ENCODE results near the gene RNF20.

RNF20 gene

GRCh38 chr9:101536351-101536750 lies 2.7 kb downstream of the RNF20 start:
- no peak for DNase-seq

- DNase-seq = peak in 1 of 58 donors; percentile 11
Measured at GRCh38 chr9:101536938-101537337, 3.3 kb downstream of the RNF20 start.

GRCh38 chr9:101540069-101540468 lies 6.4 kb downstream of the RNF20 start:
- DNase-seq = no peak

- DNase-seq = no peak
Measured at GRCh38 chr9:101543098-101543735, 9.6 kb downstream of the RNF20 start.

GRCh38 chr9:101549472-101550098 lies 15.9 kb downstream of the RNF20 start:
- DNase-seq = peak in 1 of 58 donors; percentile 2

- no peak for DNase-seq
Measured at GRCh38 chr9:101561740-101562139, 28.1 kb downstream of the RNF20 start.

GRCh38 chr9:101562966-101563365 lies 29.3 kb downstream of the RNF20 start:
- DNase-seq = no peak

- DNase-seq = no peak
Measured at GRCh38 chr9:101564252-101564651, 30.6 kb downstream of the RNF20 start.

- DNase-seq = no peak
Measured at GRCh38 chr9:101566904-101567724, 33.5 kb downstream of the RNF20 start.

GRCh38 chr9:101567725-101568350 lies 34.2 kb downstream of the RNF20 start:
- no peak for DNase-seq

- no peak for DNase-seq
Measured at GRCh38 chr9:101569741-101570501, 36.3 kb downstream of the RNF20 start.

GRCh38 chr9:101571114-101571513 lies 37.5 kb downstream of the RNF20 start:
- no peak for DNase-seq

GRCh38 chr9:101572316-101572715 lies 38.7 kb downstream of the RNF20 start:
- no peak for DNase-seq

- DNase-seq = no peak
Measured at GRCh38 chr9:101574731-101575333, 41.2 kb downstream of the RNF20 start.

GRCh38 chr9:101578378-101578777 lies 44.7 kb downstream of the RNF20 start:
- no peak for DNase-seq

GRCh38 chr9:101579711-101580545 lies 46.3 kb downstream of the RNF20 start:
- DNase-seq = no peak

GRCh38 chr9:101582553-101582952 lies 48.9 kb downstream of the RNF20 start:
- DNase-seq = peak in 4 of 58 donors; percentile 9 to 39 (median 16)

GRCh38 chr9:101585740-101586139 lies 52.1 kb downstream of the RNF20 start:
- DNase-seq = no peak

GRCh38 chr9:101586651-101587050 lies 53.0 kb downstream of the RNF20 start:
- DNase-seq = no peak
